Mucosa of stomach (tissue), 1 donor: ENCODE results near the gene PGF.
"Not testable (repeated sequence)": the region's sequence is repeated elsewhere in the genome, so short reads cannot be mapped to it uniquely, and the experiment has no call there.

ENCODE experiments used
- H3K27me3 ChIP-seq: one replicate; pipeline ENCODE4 v1.7.0; 2013; ENCODE audit warnings: mild to moderate bottlenecking, low read length; ENCODE audit not compliant: control insufficient read depth, insufficient read depth
- H3K36me3 ChIP-seq: one replicate; pipeline ENCODE4 v1.7.0; 2013; ENCODE audit warnings: low read length; ENCODE audit not compliant: control insufficient read depth, insufficient read depth
- H3K4me1 ChIP-seq: one replicate; pipeline ENCODE4 v1.7.0; 2013; ENCODE audit warnings: mild to moderate bottlenecking, low read length; ENCODE audit not compliant: control insufficient read depth, insufficient read depth
- H3K4me3 ChIP-seq: one replicate; pipeline ENCODE4 v1.7.0; 2013; ENCODE audit warnings: low read length
- H3K9ac ChIP-seq: one replicate; pipeline ENCODE4 v1.7.0; 2013; ENCODE audit warnings: mild to moderate bottlenecking, low read length, moderate library complexity
- H3K9me3 ChIP-seq: one replicate; pipeline ENCODE4 v1.7.0; 2013; ENCODE audit warnings: mild to moderate bottlenecking, low read length, moderate library complexity; ENCODE audit not compliant: control insufficient read depth
- donor health status: Pancreatic carcinoma.

The PGF gene

GRCh38 chr14:74934476-74935359 is 20.7 kb downstream of the PGF start:
- Histone ChIP-seq H3K36me3 (no peaks in the 10 kb centered on the region), H3K27me3 (peaks cover 14% of the 10 kb centered on the region), H3K9ac (no peak overlapping the region), H3K4me1 (peaks cover 7% of the 10 kb centered on the region), H3K9me3 (no peaks in the 10 kb centered on the region), H3K4me3 (no peak overlapping the region)

- Histone ChIP-seq H3K9ac (no peak overlapping the region), H3K4me3 (no peak overlapping the region), H3K4me1 (peaks cover under 1% of the 10 kb centered on the region), H3K9me3 (no peaks in the 10 kb centered on the region), H3K27me3 (peaks cover 21% of the 10 kb centered on the region), H3K36me3 (no peaks in the 10 kb centered on the region)
These were observed 21.4 kb downstream of the PGF start for GRCh38 chr14:74934041-74934440.

GRCh38 chr14:74932936-74933335 is 22.5 kb downstream of the PGF start:
- H3K4me3 ChIP-seq, H3K9ac ChIP-seq, H3K36me3 ChIP-seq, H3K4me1 ChIP-seq, H3K9me3 ChIP-seq: not testable (repeated sequence)
- peaks cover 23% of the 10 kb centered on the region for H3K27me3 ChIP-seq

DNA sequence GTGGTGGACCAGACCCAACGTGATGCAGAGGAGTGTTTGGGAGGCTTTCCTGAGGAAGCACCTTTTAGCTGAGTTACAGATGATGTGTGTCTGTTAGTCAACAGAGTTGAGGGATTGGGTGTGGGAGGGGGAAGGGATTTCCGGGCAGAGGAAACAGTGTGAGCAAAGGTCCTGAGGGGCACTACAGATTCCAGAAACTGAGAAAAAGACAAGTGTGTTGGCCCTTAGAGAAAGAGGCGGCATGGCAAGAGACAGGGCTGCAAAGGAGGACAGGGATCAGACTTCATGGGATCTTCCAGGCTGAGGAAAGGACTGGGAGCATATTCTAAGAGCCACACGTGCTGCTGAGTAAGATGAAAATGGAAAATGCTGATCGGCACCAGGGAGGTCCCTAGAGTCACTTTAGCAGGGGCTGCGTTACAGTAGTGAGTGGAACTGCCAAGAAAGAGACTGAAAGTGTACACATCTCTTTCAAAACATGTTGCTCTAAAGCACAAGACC is 22.9 kb downstream of the PGF start:
- Histone ChIP-seq H3K4me3 (no peak overlapping the region), H3K36me3 (no peaks in the 10 kb centered on the region), H3K9me3 (no peaks in the 10 kb centered on the region), H3K4me1 (no peaks in the 10 kb centered on the region), H3K9ac (no peak overlapping the region), H3K27me3 (peaks cover 23% of the 10 kb centered on the region)

- peaks cover 23% of the 10 kb centered on the region for H3K27me3 ChIP-seq
These were observed 23.7 kb downstream of the PGF start for GRCh38 chr14:74931744-74932143.

GRCh38 chr14:74929242-74929641 is 26.2 kb downstream of the PGF start:
- H3K9me3 ChIP-seq = no peaks in the 10 kb centered on the region
- no peak overlapping the region for H3K4me3 ChIP-seq
- peaks cover 24% of the 10 kb centered on the region for H3K27me3 ChIP-seq
- no peaks in the 10 kb centered on the region for H3K36me3 ChIP-seq
- H3K9ac ChIP-seq = no peak overlapping the region
- H3K4me1 ChIP-seq = no peaks in the 10 kb centered on the region

More at GRCh38 chr14:74931744-74932143, 23.7 kb downstream of the PGF start:
- H3K4me3 ChIP-seq, H3K36me3 ChIP-seq, H3K4me1 ChIP-seq, H3K9me3 ChIP-seq, H3K9ac ChIP-seq: not testable (repeated sequence)

- Histone ChIP-seq H3K36me3 (no peaks in the 10 kb centered on the region), H3K9me3 (no peaks in the 10 kb centered on the region), H3K27me3 (peaks cover 25% of the 10 kb centered on the region), H3K4me1 (peaks cover 6% of the 10 kb centered on the region), H3K4me3 (no peak overlapping the region), H3K9ac (no peak overlapping the region)
These were observed 28.2 kb downstream of the PGF start for GRCh38 chr14:74927225-74927624.

DNA sequence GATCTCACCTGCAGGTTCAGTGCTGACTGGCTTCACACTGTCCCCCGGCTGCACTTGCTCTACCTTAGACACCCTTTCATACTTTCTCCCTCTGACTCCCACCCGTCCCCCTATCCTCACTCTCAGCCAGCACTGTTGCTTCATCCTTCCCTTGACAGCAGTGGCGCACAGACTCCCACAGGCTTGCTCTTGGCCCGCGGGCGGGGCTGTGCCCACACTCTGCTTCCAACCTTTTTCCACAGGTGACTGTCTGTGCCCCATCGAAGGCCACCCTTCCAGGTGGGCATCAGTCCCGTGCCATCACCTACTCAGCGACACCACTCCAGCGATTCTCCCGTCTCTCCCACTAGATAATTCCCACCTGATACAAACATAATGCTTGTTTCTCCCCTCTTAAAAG is 31.3 kb downstream of the PGF start:
- peaks cover 14% of the 10 kb centered on the region for H3K27me3 ChIP-seq

DNA sequence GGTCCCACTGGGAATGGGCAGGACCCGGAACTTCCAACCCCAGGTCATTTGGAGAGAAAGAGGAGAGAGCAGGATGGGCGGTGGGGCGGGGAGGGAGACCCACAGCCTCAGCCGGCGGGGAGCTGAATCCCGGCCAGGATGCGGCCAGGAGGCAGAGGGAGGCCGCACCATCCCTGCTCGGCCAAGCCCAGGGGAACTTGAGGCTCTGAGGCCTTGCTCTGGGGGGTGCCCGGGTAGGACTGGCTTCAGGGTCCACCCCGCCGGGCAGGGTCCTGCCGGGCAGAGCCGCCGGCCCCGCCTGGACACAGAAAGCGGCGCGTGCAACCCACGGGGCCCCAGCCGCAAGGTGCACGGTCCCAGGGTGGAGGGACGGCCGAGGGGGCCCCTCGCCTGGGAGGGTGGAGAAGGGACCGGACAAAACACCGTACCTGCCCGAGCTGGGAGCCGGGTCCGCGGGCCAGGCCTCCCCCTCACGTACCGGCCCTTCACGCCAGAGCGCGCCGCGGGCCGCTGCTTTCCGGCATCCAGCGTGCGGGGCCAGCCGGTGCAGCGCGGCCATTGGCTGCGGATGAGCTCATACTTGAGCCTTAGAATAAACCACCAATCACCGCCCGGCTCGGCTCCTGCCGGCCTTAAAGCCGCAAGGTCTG is 32.5 kb downstream of the PGF start, which contains the start of gene RPS6KL1:
TSS of gene RPS6KL1 (minus strand) at position 509 of the 650 bp plus-strand sequence. CDS start 1,719 bp downstream, outside the sequence.
- H3K9me3 ChIP-seq = no peaks in the 10 kb centered on the region
- peak within 1 kb of the TSS; percentile 79 for H3K9ac ChIP-seq
- H3K36me3 ChIP-seq = no peaks in the 10 kb centered on the region
- peak within 1 kb of the TSS; percentile 28 for H3K4me3 ChIP-seq
- H3K4me1 ChIP-seq = peaks cover 7% of the 10 kb centered on the region
- H3K27me3 ChIP-seq = peaks cover 12% of the 10 kb centered on the region

More for the DNA sequence above, 31.3 kb downstream of the PGF start:
- Histone ChIP-seq H3K9ac (no peak overlapping the region), H3K9me3 (no peaks in the 10 kb centered on the region), H3K36me3 (no peaks in the 10 kb centered on the region), H3K4me1 (peaks cover 7% of the 10 kb centered on the region), H3K4me3 (no peak overlapping the region)

DNA sequence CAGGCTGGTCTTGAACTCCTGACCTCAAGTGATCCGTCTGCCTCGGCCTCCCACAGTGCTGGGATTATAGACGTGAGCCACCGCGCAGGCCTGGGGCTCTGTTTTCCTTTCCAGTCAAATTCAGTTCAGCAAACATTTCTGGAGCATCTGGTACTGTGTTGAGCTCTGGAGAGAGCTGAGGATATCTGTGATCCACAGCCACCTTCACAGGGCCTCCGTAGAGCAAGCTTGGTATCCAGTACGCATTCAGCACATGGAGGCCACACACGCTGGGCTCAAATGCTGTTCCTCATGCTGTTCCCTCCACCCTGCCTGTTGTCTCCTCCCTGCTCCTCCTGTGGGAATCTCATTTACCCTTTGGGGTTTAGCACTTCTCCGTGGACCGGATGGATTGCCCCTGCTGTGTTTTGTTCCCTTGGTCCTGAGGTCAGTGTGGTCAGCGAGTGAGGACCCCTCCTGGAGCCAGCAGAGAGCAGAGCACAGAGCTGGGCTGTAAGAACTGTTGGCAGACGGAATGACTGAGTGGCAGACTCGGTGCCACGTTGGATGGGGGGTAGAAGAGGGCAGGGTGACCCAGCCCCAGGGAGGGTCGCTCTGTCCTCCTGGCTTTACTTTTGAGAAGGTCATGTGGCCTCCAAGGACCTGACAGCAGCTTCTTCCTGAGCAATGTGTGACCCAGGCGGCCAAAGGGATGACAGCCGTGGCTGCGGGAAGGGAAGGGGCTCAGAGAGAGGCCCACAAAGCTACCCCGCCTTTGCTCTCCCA is 33.2 kb downstream of the PGF start:
- peak overlapping the region; percentile 28 for H3K4me3 ChIP-seq
- peak overlapping the region; percentile 79 for H3K9ac ChIP-seq
- peaks cover 12% of the 10 kb centered on the region for H3K27me3 ChIP-seq
- H3K9me3 ChIP-seq = no peaks in the 10 kb centered on the region
- peaks cover 7% of the 10 kb centered on the region for H3K4me1 ChIP-seq
- no peaks in the 10 kb centered on the region for H3K36me3 ChIP-seq

DNA sequence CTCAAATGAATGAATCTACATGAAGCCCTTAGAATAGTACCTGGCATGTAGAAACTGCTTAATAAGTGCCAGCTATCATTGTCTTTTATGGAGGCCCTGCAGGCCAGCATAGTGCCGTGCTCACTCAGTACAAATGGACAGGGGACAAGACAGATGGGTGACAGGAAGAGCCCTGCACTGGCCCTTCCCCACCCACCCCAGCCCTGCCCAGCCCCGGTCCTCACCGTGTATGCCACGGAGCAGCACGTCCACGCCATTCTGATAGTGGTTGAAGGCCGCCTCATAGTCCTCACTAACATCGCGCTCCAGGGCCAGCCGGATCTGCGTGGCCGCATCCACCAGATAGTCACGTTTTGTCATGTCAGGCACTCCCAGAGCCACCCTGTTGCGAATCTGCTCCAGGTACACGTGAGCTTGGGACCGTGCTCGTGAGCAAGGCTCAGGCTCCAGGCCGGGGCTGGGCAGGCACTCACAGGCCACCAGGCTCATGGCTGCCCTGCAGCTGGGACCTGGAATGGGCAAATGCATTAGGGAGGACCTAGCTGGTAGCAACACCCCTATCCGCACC is 34.3 kb downstream of the PGF start:
- H3K36me3 ChIP-seq = no peaks in the 10 kb centered on the region
- H3K27me3 ChIP-seq = peaks cover 7% of the 10 kb centered on the region
- H3K9ac ChIP-seq = no peak overlapping the region
- H3K9me3 ChIP-seq = no peaks in the 10 kb centered on the region
- H3K4me3 ChIP-seq = no peak overlapping the region
- peaks cover 7% of the 10 kb centered on the region for H3K4me1 ChIP-seq
